Neural progenitor cell (in vitro differentiated cells): ENCODE results near the gene SPATA24.

Experiments
- CTCF ChIP-seq: fragments of 200-600 bp; sonication (generic); IDR thresholded peaks from 2 replicates; pipeline ENCODE4 v1.5.1; 2017; ENCODE audit warnings: antibody characterized with exemption, mild to moderate bottlenecking
- EZH2 ChIP-seq: fragments of 200-600 bp; sonication (generic); IDR thresholded peaks from 2 replicates; pipeline ENCODE4 v1.6.1; 2017; ENCODE audit warnings: antibody characterized with exemption, mild to moderate bottlenecking, moderate library complexity

GRCh38 chr5:139410121-139410992 is 6.5 kb upstream of the SPATA24 start:
- no peak for TF ChIP-seq CTCF
- TF ChIP-seq EZH2, result no peak
